ENCODE results near the gene SYN1.

The SYN1 gene

GRCh38 chrX:47562615-47563243 is 56.9 kb downstream of the SYN1 start:
- peaks cover 6% of the 10 kb centered on the region for H3K36me3 ChIP-seq (ENCODE audit: control insufficient read depth, insufficient read depth, low read length)
- H3K4me1 ChIP-seq (ENCODE audit: control insufficient read depth, insufficient read depth, low read length) = no peaks in the 10 kb centered on the region
- no peaks in the 10 kb centered on the region for H3K27me3 ChIP-seq (ENCODE audit: control insufficient read depth, insufficient read depth, low read length, poor library complexity, severe bottlenecking)
- no peak overlapping the region for H3K4me3 ChIP-seq (ENCODE audit: insufficient read depth, low read depth, low read length)
- H3K9me3 ChIP-seq (ENCODE audit: control insufficient read depth, low read length) = no peaks in the 10 kb centered on the region
- 84 to 85% methylated on average over 12 to 13 of the region's 13 CpGs for WGBS, 2 experiments
- no peak overlapping the region for H3K27ac ChIP-seq (ENCODE audit: insufficient read depth, low read depth, low read length, poor library complexity, severe bottlenecking)

- Histone ChIP-seq H3K36me3 (ENCODE audit: control insufficient read depth, insufficient read depth, low read length) (no peaks in the 10 kb centered on the region), H3K27me3 (ENCODE audit: control insufficient read depth, insufficient read depth, low read length, poor library complexity, severe bottlenecking) (no peaks in the 10 kb centered on the region), H3K9me3 (ENCODE audit: control insufficient read depth, low read length) (no peaks in the 10 kb centered on the region), H3K4me1 (ENCODE audit: control insufficient read depth, insufficient read depth, low read length) (no peaks in the 10 kb centered on the region), H3K27ac (ENCODE audit: insufficient read depth, low read depth, low read length, poor library complexity, severe bottlenecking) (no peak overlapping the region), H3K4me3 (ENCODE audit: insufficient read depth, low read depth, low read length) (peak overlapping the region; percentile 61)
- WGBS, 2 experiments = 11 to 14% methylated on average over 9 of the region's 9 CpGs
Observed at GRCh38 chrX:47561659-47562151, 58.0 kb downstream of the SYN1 start.

GRCh38 chrX:47560934-47561658 is 58.6 kb downstream of the SYN1 start, which contains the start of gene ARAF:
Gene ARAF, plus strand, starts transcription at chrX:47561205. Its CDS starts 1,763 bp downstream, at chrX:47562968.
- Histone ChIP-seq H3K9me3 (ENCODE audit: control insufficient read depth, low read length) (no peaks in the 10 kb centered on the region), H3K36me3 (ENCODE audit: control insufficient read depth, insufficient read depth, low read length) (no peaks in the 10 kb centered on the region), H3K27me3 (ENCODE audit: control insufficient read depth, insufficient read depth, low read length, poor library complexity, severe bottlenecking) (no peaks in the 10 kb centered on the region), H3K27ac (ENCODE audit: insufficient read depth, low read depth, low read length, poor library complexity, severe bottlenecking) (peak within 1 kb of the TSS; percentile 84), H3K4me1 (ENCODE audit: control insufficient read depth, insufficient read depth, low read length) (no peaks in the 10 kb centered on the region), H3K4me3 (ENCODE audit: insufficient read depth, low read depth, low read length) (peak within 1 kb of the TSS; percentile 61)
- WGBS, 2 experiments = 0% methylated on average over 59 of the region's 59 CpGs

GRCh38 chrX:47560179-47560933 is 59.3 kb downstream of the SYN1 start:
- H3K9me3 ChIP-seq (ENCODE audit: control insufficient read depth, low read length) = no peaks in the 10 kb centered on the region
- peak overlapping the region; percentile 61 for H3K4me3 ChIP-seq (ENCODE audit: insufficient read depth, low read depth, low read length)
- H3K27me3 ChIP-seq (ENCODE audit: control insufficient read depth, insufficient read depth, low read length, poor library complexity, severe bottlenecking) = no peaks in the 10 kb centered on the region
- WGBS, 2 experiments = 10% methylated on average over 13 to 14 of the region's 15 CpGs
- H3K4me1 ChIP-seq (ENCODE audit: control insufficient read depth, insufficient read depth, low read length) = no peaks in the 10 kb centered on the region
- no peak overlapping the region for H3K27ac ChIP-seq (ENCODE audit: insufficient read depth, low read depth, low read length, poor library complexity, severe bottlenecking)
- no peaks in the 10 kb centered on the region for H3K36me3 ChIP-seq (ENCODE audit: control insufficient read depth, insufficient read depth, low read length)

GRCh38 chrX:47558436-47558835 is 61.2 kb downstream of the SYN1 start:
- 88 to 92% methylated on average over 2 to 3 of the region's 3 CpGs for WGBS, 2 experiments
- Histone ChIP-seq H3K36me3 (ENCODE audit: control insufficient read depth, insufficient read depth, low read length) (no peaks in the 10 kb centered on the region), H3K27me3 (ENCODE audit: control insufficient read depth, insufficient read depth, low read length, poor library complexity, severe bottlenecking) (no peaks in the 10 kb centered on the region), H3K4me1 (ENCODE audit: control insufficient read depth, insufficient read depth, low read length) (no peaks in the 10 kb centered on the region), H3K4me3 (ENCODE audit: insufficient read depth, low read depth, low read length) (no peak overlapping the region), H3K27ac (ENCODE audit: insufficient read depth, low read depth, low read length, poor library complexity, severe bottlenecking) (no peak overlapping the region), H3K9me3 (ENCODE audit: control insufficient read depth, low read length) (no peaks in the 10 kb centered on the region)

GRCh38 chrX:47556045-47556623 is 63.5 kb downstream of the SYN1 start:
- H3K4me1 ChIP-seq (ENCODE audit: control insufficient read depth, insufficient read depth, low read length) = no peaks in the 10 kb centered on the region
- no peaks in the 10 kb centered on the region for H3K36me3 ChIP-seq (ENCODE audit: control insufficient read depth, insufficient read depth, low read length)
- 3 to 4% methylated on average over 20 of the region's 20 CpGs for WGBS, 2 experiments
- H3K27me3 ChIP-seq (ENCODE audit: control insufficient read depth, insufficient read depth, low read length, poor library complexity, severe bottlenecking) = no peaks in the 10 kb centered on the region
- no peaks in the 10 kb centered on the region for H3K9me3 ChIP-seq (ENCODE audit: control insufficient read depth, low read length)
- H3K4me3 ChIP-seq (ENCODE audit: insufficient read depth, low read depth, low read length) = peak overlapping the region; percentile 37
- H3K27ac ChIP-seq (ENCODE audit: insufficient read depth, low read depth, low read length, poor library complexity, severe bottlenecking) = no peak overlapping the region

GRCh38 chrX:47543496-47543895 is 76.2 kb downstream of the SYN1 start:
- Histone ChIP-seq H3K4me3 (ENCODE audit: insufficient read depth, low read depth, low read length) (no peak overlapping the region), H3K9me3 (ENCODE audit: control insufficient read depth, low read length) (no peaks in the 10 kb centered on the region), H3K27me3 (ENCODE audit: control insufficient read depth, insufficient read depth, low read length, poor library complexity, severe bottlenecking) (no peaks in the 10 kb centered on the region), H3K4me1 (ENCODE audit: control insufficient read depth, insufficient read depth, low read length) (no peaks in the 10 kb centered on the region), H3K27ac (ENCODE audit: insufficient read depth, low read depth, low read length, poor library complexity, severe bottlenecking) (no peak overlapping the region), H3K36me3 (ENCODE audit: control insufficient read depth, insufficient read depth, low read length) (no peaks in the 10 kb centered on the region)
- 89 to 94% methylated on average over 5 of the region's 5 CpGs for WGBS, 2 experiments

- no peaks in the 10 kb centered on the region for H3K36me3 ChIP-seq (ENCODE audit: control insufficient read depth, insufficient read depth, low read length)
- no peaks in the 10 kb centered on the region for H3K9me3 ChIP-seq (ENCODE audit: control insufficient read depth, low read length)
- H3K27me3 ChIP-seq (ENCODE audit: control insufficient read depth, insufficient read depth, low read length, poor library complexity, severe bottlenecking) = no peaks in the 10 kb centered on the region
- H3K4me3 ChIP-seq (ENCODE audit: insufficient read depth, low read depth, low read length) = no peak overlapping the region
- peak overlapping the region; percentile 42 for H3K27ac ChIP-seq (ENCODE audit: insufficient read depth, low read depth, low read length, poor library complexity, severe bottlenecking)
- H3K4me1 ChIP-seq (ENCODE audit: control insufficient read depth, insufficient read depth, low read length) = no peaks in the 10 kb centered on the region
- WGBS, 2 experiments = 43 to 45% methylated on average over 10 to 13 of the region's 15 CpGs
Observed at GRCh38 chrX:47540754-47541538, 78.7 kb downstream of the SYN1 start.

- no peaks in the 10 kb centered on the region for H3K9me3 ChIP-seq (ENCODE audit: control insufficient read depth, low read length)
- H3K4me3 ChIP-seq (ENCODE audit: insufficient read depth, low read depth, low read length) = no peak overlapping the region
- H3K36me3 ChIP-seq (ENCODE audit: control insufficient read depth, insufficient read depth, low read length) = no peaks in the 10 kb centered on the region
- no peaks in the 10 kb centered on the region for H3K4me1 ChIP-seq (ENCODE audit: control insufficient read depth, insufficient read depth, low read length)
- no peaks in the 10 kb centered on the region for H3K27me3 ChIP-seq (ENCODE audit: control insufficient read depth, insufficient read depth, low read length, poor library complexity, severe bottlenecking)
- H3K27ac ChIP-seq (ENCODE audit: insufficient read depth, low read depth, low read length, poor library complexity, severe bottlenecking) = no peak overlapping the region
Observed at GRCh38 chrX:47539860-47540259, 79.8 kb downstream of the SYN1 start.
